ENCODE data around the gene CEP95. TPM values are rescaled to one million over a fixed set of nuclear protein-coding genes. Genes with fewer than 3 reads are reported as not detected.

Gene CEP95
- total RNA-seq, 1 donor from 2014 or later: 42.3 TPM

- Histone ChIP-seq H3K36me3 (ENCODE audit: control insufficient read depth in 3 of 3, insufficient read depth in 3 of 3, low read length in 3 of 3) (no peaks in the 10 kb centered on the region), H3K27ac (ENCODE audit: low read depth, low read length) (no peak overlapping the region), H3K9me3 (ENCODE audit: control insufficient read depth in 3 of 3, low read length in 3 of 3) (no peaks in the 10 kb centered on the region), H3K4me1 (ENCODE audit: control insufficient read depth in 3 of 3, insufficient read depth in 3 of 3, low read length in 3 of 3) (no peaks in the 10 kb centered on the region), H3K27me3 (ENCODE audit: control insufficient read depth in 3 of 3, insufficient read depth in 3 of 3, low read length in 3 of 3) (no peaks in the 10 kb centered on the region), H3K4me3 (ENCODE audit: low read length in 3 of 3) (no peak overlapping the region), H3K9ac (ENCODE audit: low read depth in 1 of 3, low read length in 3 of 3) (no peak overlapping the region)
Observed at GRCh38 chr17:64470625-64471024, 36.2 kb upstream of the CEP95 start.

GRCh38 chr17:64471440-64471839 lies 35.3 kb upstream of the CEP95 start:
- no peaks in the 10 kb centered on the region for H3K27me3 ChIP-seq (ENCODE audit: control insufficient read depth in 3 of 3, insufficient read depth in 3 of 3, low read length in 3 of 3)

GRCh38 chr17:64472564-64472963 lies 34.2 kb upstream of the CEP95 start:
- Histone ChIP-seq H3K4me1 (ENCODE audit: control insufficient read depth in 3 of 3, insufficient read depth in 3 of 3, low read length in 3 of 3) (no peaks in the 10 kb centered on the region), H3K27ac (ENCODE audit: low read depth, low read length) (no peak overlapping the region), H3K36me3 (ENCODE audit: control insufficient read depth in 3 of 3, insufficient read depth in 3 of 3, low read length in 3 of 3) (peaks cover 0 to 4% (median 0%) of the 10 kb centered on the region in 3 donors), H3K4me3 (ENCODE audit: low read length in 3 of 3) (no peak overlapping the region), H3K9ac (ENCODE audit: low read depth in 1 of 3, low read length in 3 of 3) (no peak overlapping the region), H3K9me3 (ENCODE audit: control insufficient read depth in 3 of 3, low read length in 3 of 3) (no peaks in the 10 kb centered on the region), H3K27me3 (ENCODE audit: control insufficient read depth in 3 of 3, insufficient read depth in 3 of 3, low read length in 3 of 3) (no peaks in the 10 kb centered on the region)

More at GRCh38 chr17:64471440-64471839, 35.3 kb upstream of the CEP95 start:
- H3K4me1 ChIP-seq (ENCODE audit: control insufficient read depth in 3 of 3, insufficient read depth in 3 of 3, low read length in 3 of 3): no peaks in the 10 kb centered on the region
- H3K4me3 ChIP-seq (ENCODE audit: low read length in 3 of 3): no peak overlapping the region
- no peak overlapping the region for H3K27ac ChIP-seq (ENCODE audit: low read depth, low read length)
- H3K9ac ChIP-seq (ENCODE audit: low read depth in 1 of 3, low read length in 3 of 3): no peak overlapping the region
- H3K36me3 ChIP-seq (ENCODE audit: control insufficient read depth in 3 of 3, insufficient read depth in 3 of 3, low read length in 3 of 3): no peaks in the 10 kb centered on the region
- no peaks in the 10 kb centered on the region for H3K9me3 ChIP-seq (ENCODE audit: control insufficient read depth in 3 of 3, low read length in 3 of 3)

GRCh38 chr17:64477849-64478248 lies 28.9 kb upstream of the CEP95 start:
- H3K4me3 ChIP-seq (ENCODE audit: low read length in 3 of 3): no peak overlapping the region
- H3K27ac ChIP-seq (ENCODE audit: low read depth, low read length): no peak overlapping the region
- H3K27me3 ChIP-seq (ENCODE audit: control insufficient read depth in 3 of 3, insufficient read depth in 3 of 3, low read length in 3 of 3): no peaks in the 10 kb centered on the region
- H3K9ac ChIP-seq (ENCODE audit: low read depth in 1 of 3, low read length in 3 of 3): no peak overlapping the region
- H3K9me3 ChIP-seq (ENCODE audit: control insufficient read depth in 3 of 3, low read length in 3 of 3): no peaks in the 10 kb centered on the region
- H3K36me3 ChIP-seq (ENCODE audit: control insufficient read depth in 3 of 3, insufficient read depth in 3 of 3, low read length in 3 of 3): peaks cover 4 to 24% (median 16%) of the 10 kb centered on the region in 3 donors
- H3K4me1 ChIP-seq (ENCODE audit: control insufficient read depth in 3 of 3, insufficient read depth in 3 of 3, low read length in 3 of 3): no peaks in the 10 kb centered on the region

GRCh38 chr17:64480951-64481350 lies 25.8 kb upstream of the CEP95 start:
- H3K9me3 ChIP-seq (ENCODE audit: control insufficient read depth in 3 of 3, low read length in 3 of 3): no peaks in the 10 kb centered on the region
- no peaks in the 10 kb centered on the region for H3K27me3 ChIP-seq (ENCODE audit: control insufficient read depth in 3 of 3, insufficient read depth in 3 of 3, low read length in 3 of 3)
- no peak overlapping the region for H3K27ac ChIP-seq (ENCODE audit: low read depth, low read length)
- H3K4me3 ChIP-seq (ENCODE audit: low read length in 3 of 3): no peak overlapping the region
- H3K4me1 ChIP-seq (ENCODE audit: control insufficient read depth in 3 of 3, insufficient read depth in 3 of 3, low read length in 3 of 3): no peaks in the 10 kb centered on the region
- no peak overlapping the region for H3K9ac ChIP-seq (ENCODE audit: low read depth in 1 of 3, low read length in 3 of 3)
- H3K36me3 ChIP-seq (ENCODE audit: control insufficient read depth in 3 of 3, insufficient read depth in 3 of 3, low read length in 3 of 3): peaks cover 11 to 39% (median 36%) of the 10 kb centered on the region in 3 donors

GRCh38 chr17:64484380-64484779 lies 22.4 kb upstream of the CEP95 start:
- Histone ChIP-seq H3K27ac (ENCODE audit: low read depth, low read length) (no peak overlapping the region), H3K9ac (ENCODE audit: low read depth in 1 of 3, low read length in 3 of 3) (no peak overlapping the region), H3K36me3 (ENCODE audit: control insufficient read depth in 3 of 3, insufficient read depth in 3 of 3, low read length in 3 of 3) (peaks cover 14 to 38% (median 36%) of the 10 kb centered on the region in 3 donors), H3K27me3 (ENCODE audit: control insufficient read depth in 3 of 3, insufficient read depth in 3 of 3, low read length in 3 of 3) (no peaks in the 10 kb centered on the region), H3K4me3 (ENCODE audit: low read length in 3 of 3) (no peak overlapping the region), H3K4me1 (ENCODE audit: control insufficient read depth in 3 of 3, insufficient read depth in 3 of 3, low read length in 3 of 3) (no peaks in the 10 kb centered on the region), H3K9me3 (ENCODE audit: control insufficient read depth in 3 of 3, low read length in 3 of 3) (no peaks in the 10 kb centered on the region)

GRCh38 chr17:64488301-64488700 lies 18.5 kb upstream of the CEP95 start:
- H3K27me3 ChIP-seq (ENCODE audit: control insufficient read depth in 3 of 3, insufficient read depth in 3 of 3, low read length in 3 of 3): no peaks in the 10 kb centered on the region
- peaks cover 15 to 42% (median 35%) of the 10 kb centered on the region in 3 donors for H3K36me3 ChIP-seq (ENCODE audit: control insufficient read depth in 3 of 3, insufficient read depth in 3 of 3, low read length in 3 of 3)
- no peak overlapping the region for H3K27ac ChIP-seq (ENCODE audit: low read depth, low read length)
- no peak overlapping the region for H3K9ac ChIP-seq (ENCODE audit: low read depth in 1 of 3, low read length in 3 of 3)
- no peaks in the 10 kb centered on the region for H3K4me1 ChIP-seq (ENCODE audit: control insufficient read depth in 3 of 3, insufficient read depth in 3 of 3, low read length in 3 of 3)
- no peaks in the 10 kb centered on the region for H3K9me3 ChIP-seq (ENCODE audit: control insufficient read depth in 3 of 3, low read length in 3 of 3)
- no peak overlapping the region for H3K4me3 ChIP-seq (ENCODE audit: low read length in 3 of 3)

GRCh38 chr17:64491034-64491860 lies 15.5 kb upstream of the CEP95 start:
- no peaks in the 10 kb centered on the region for H3K9me3 ChIP-seq (ENCODE audit: control insufficient read depth in 3 of 3, low read length in 3 of 3)
- peaks cover 7 to 16% (median 15%) of the 10 kb centered on the region in 3 donors for H3K4me1 ChIP-seq (ENCODE audit: control insufficient read depth in 3 of 3, insufficient read depth in 3 of 3, low read length in 3 of 3)
- H3K27ac ChIP-seq (ENCODE audit: low read depth, low read length): no peak overlapping the region
- no peaks in the 10 kb centered on the region for H3K27me3 ChIP-seq (ENCODE audit: control insufficient read depth in 3 of 3, insufficient read depth in 3 of 3, low read length in 3 of 3)
- H3K36me3 ChIP-seq (ENCODE audit: control insufficient read depth in 3 of 3, insufficient read depth in 3 of 3, low read length in 3 of 3): peaks cover 8 to 30% (median 18%) of the 10 kb centered on the region in 3 donors
- H3K9ac ChIP-seq (ENCODE audit: low read depth in 1 of 3, low read length in 3 of 3): no peak overlapping the region
- no peak overlapping the region for H3K4me3 ChIP-seq (ENCODE audit: low read length in 3 of 3)

GRCh38 chr17:64491994-64492393 lies 14.8 kb upstream of the CEP95 start:
- no peak overlapping the region for H3K9ac ChIP-seq (ENCODE audit: low read depth in 1 of 3, low read length in 3 of 3)
- H3K9me3 ChIP-seq (ENCODE audit: control insufficient read depth in 3 of 3, low read length in 3 of 3): no peaks in the 10 kb centered on the region
- no peak overlapping the region for H3K27ac ChIP-seq (ENCODE audit: low read depth, low read length)
- no peak overlapping the region for H3K4me3 ChIP-seq (ENCODE audit: low read length in 3 of 3)
- H3K27me3 ChIP-seq (ENCODE audit: control insufficient read depth in 3 of 3, insufficient read depth in 3 of 3, low read length in 3 of 3): no peaks in the 10 kb centered on the region
- H3K36me3 ChIP-seq (ENCODE audit: control insufficient read depth in 3 of 3, insufficient read depth in 3 of 3, low read length in 3 of 3): peaks cover 8 to 30% (median 18%) of the 10 kb centered on the region in 3 donors
- H3K4me1 ChIP-seq (ENCODE audit: control insufficient read depth in 3 of 3, insufficient read depth in 3 of 3, low read length in 3 of 3): peaks cover 9 to 22% (median 18%) of the 10 kb centered on the region in 3 donors

GRCh38 chr17:64492481-64493109 lies 14.2 kb upstream of the CEP95 start:
- no peaks in the 10 kb centered on the region for H3K27me3 ChIP-seq (ENCODE audit: control insufficient read depth in 3 of 3, insufficient read depth in 3 of 3, low read length in 3 of 3)
- peaks cover 8 to 30% (median 18%) of the 10 kb centered on the region in 3 donors for H3K36me3 ChIP-seq (ENCODE audit: control insufficient read depth in 3 of 3, insufficient read depth in 3 of 3, low read length in 3 of 3)
- no peaks in the 10 kb centered on the region for H3K9me3 ChIP-seq (ENCODE audit: control insufficient read depth in 3 of 3, low read length in 3 of 3)
- no peak overlapping the region for H3K4me3 ChIP-seq (ENCODE audit: low read length in 3 of 3)
- peaks cover 13 to 27% (median 24%) of the 10 kb centered on the region in 3 donors for H3K4me1 ChIP-seq (ENCODE audit: control insufficient read depth in 3 of 3, insufficient read depth in 3 of 3, low read length in 3 of 3)
- H3K27ac ChIP-seq (ENCODE audit: low read depth, low read length): no peak overlapping the region
- H3K9ac ChIP-seq (ENCODE audit: low read depth in 1 of 3, low read length in 3 of 3): no peak overlapping the region
